Measurements from ENCODE around the gene APBB1.

APBB1 gene

DNA sequence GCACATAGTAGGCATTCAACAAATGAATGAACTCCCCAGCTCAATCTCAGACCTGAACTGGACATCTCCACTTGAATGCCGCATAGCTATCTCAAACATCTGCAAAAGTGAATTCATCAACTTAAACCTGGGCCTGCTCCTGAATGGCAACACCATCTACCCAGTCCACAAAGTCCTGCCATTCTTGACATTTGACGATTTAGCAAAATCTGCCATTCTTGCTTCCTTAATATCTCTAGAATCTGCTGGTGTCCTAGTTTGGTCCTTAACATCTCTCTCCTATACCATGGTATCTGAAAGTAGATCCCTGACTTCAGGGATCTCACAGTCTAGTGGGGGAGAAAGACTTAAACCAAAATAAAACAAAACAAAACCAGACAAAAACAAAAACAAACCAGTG lies 34.3 kb upstream of the APBB1 start:
- DNase-seq (ENCODE audit: low read depth in 1 of 2, low spot score in 1 of 2) = no peak
- Histone ChIP-seq H3K27me3 (ENCODE audit: insufficient read depth, poor library complexity, severe bottlenecking) (no peaks in the 10 kb centered on the region), H3K4me3 (replicated peaks; ENCODE audit: insufficient read depth, low read length) (no peak overlapping the region), H3K27ac (replicated peaks) (no peak overlapping the region)
- TF ChIP-seq POLR2AphosphoS5 (IDR thresholded peaks at IDR 0.05; ENCODE audit: low read depth) = no peak
- TF ChIP-seq SPI1 (IDR thresholded peaks at IDR 0.05; ENCODE audit: borderline replicate concordance, low read depth) = no peak
- no peak for TF ChIP-seq GABPA (IDR thresholded peaks at IDR 0.05; ENCODE audit: low read depth)
- TF ChIP-seq, protein P1, sequence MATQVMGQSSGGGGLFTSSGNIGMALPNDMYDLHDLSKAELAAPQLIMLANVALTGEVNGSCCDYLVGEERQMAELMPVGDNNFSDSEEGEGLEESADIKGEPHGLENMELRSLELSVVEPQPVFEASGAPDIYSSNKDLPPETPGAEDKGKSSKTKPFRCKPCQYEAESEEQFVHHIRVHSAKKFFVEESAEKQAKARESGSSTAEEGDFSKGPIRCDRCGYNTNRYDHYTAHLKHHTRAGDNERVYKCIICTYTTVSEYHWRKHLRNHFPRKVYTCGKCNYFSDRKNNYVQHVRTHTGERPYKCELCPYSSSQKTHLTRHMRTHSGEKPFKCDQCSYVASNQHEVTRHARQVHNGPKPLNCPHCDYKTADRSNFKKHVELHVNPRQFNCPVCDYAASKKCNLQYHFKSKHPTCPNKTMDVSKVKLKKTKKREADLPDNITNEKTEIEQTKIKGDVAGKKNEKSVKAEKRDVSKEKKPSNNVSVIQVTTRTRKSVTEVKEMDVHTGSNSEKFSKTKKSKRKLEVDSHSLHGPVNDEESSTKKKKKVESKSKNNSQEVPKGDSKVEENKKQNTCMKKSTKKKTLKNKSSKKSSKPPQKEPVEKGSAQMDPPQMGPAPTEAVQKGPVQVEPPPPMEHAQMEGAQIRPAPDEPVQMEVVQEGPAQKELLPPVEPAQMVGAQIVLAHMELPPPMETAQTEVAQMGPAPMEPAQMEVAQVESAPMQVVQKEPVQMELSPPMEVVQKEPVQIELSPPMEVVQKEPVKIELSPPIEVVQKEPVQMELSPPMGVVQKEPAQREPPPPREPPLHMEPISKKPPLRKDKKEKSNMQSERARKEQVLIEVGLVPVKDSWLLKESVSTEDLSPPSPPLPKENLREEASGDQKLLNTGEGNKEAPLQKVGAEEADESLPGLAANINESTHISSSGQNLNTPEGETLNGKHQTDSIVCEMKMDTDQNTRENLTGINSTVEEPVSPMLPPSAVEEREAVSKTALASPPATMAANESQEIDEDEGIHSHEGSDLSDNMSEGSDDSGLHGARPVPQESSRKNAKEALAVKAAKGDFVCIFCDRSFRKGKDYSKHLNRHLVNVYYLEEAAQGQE (IDR thresholded peaks at IDR 0.05; ENCODE audit: insufficient replicate concordance, low read depth) = no peak
- TF ChIP-seq, protein P2, sequence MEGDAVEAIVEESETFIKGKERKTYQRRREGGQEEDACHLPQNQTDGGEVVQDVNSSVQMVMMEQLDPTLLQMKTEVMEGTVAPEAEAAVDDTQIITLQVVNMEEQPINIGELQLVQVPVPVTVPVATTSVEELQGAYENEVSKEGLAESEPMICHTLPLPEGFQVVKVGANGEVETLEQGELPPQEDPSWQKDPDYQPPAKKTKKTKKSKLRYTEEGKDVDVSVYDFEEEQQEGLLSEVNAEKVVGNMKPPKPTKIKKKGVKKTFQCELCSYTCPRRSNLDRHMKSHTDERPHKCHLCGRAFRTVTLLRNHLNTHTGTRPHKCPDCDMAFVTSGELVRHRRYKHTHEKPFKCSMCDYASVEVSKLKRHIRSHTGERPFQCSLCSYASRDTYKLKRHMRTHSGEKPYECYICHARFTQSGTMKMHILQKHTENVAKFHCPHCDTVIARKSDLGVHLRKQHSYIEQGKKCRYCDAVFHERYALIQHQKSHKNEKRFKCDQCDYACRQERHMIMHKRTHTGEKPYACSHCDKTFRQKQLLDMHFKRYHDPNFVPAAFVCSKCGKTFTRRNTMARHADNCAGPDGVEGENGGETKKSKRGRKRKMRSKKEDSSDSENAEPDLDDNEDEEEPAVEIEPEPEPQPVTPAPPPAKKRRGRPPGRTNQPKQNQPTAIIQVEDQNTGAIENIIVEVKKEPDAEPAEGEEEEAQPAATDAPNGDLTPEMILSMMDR (IDR thresholded peaks at IDR 0.05; ENCODE audit: insufficient read depth, low read length) = no peak

DNA sequence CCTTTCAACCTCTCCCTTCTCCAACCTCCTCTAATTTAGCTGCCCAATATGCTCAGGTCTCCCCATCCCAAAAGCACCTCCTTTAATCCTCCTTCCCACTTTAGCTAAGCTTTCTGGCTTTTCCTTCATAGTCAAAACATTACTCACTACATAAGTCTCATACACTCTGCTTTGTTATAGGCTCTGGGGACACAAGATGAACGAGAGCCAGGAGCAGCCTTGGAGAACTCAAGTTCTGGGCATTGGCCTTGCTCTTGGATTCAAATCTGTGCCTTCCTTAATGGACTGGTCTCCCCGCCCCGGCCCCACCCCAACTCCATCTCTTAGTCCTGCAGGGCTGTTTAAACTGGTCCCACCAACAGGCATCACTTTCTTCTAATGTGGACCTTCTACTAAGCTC lies 33.3 kb upstream of the APBB1 start:
- no peaks in the 10 kb centered on the region for H3K27me3 ChIP-seq (ENCODE audit: insufficient read depth, poor library complexity, severe bottlenecking)
- TF ChIP-seq, protein P1 (IDR thresholded peaks at IDR 0.05; ENCODE audit: insufficient replicate concordance, low read depth) = no peak
- TF ChIP-seq POLR2AphosphoS5 (IDR thresholded peaks at IDR 0.05; ENCODE audit: low read depth) (no peak), SPI1 (IDR thresholded peaks at IDR 0.05; ENCODE audit: borderline replicate concordance, low read depth) (no peak), GABPA (IDR thresholded peaks at IDR 0.05; ENCODE audit: low read depth) (no peak)
- TF ChIP-seq, protein P2 (IDR thresholded peaks at IDR 0.05; ENCODE audit: insufficient read depth, low read length) = no peak
- no peak for DNase-seq (ENCODE audit: low read depth in 1 of 2, low spot score in 1 of 2)
- no peak overlapping the region for H3K4me3 ChIP-seq (replicated peaks; ENCODE audit: insufficient read depth, low read length)
- H3K27ac ChIP-seq (replicated peaks) = no peak overlapping the region

DNA sequence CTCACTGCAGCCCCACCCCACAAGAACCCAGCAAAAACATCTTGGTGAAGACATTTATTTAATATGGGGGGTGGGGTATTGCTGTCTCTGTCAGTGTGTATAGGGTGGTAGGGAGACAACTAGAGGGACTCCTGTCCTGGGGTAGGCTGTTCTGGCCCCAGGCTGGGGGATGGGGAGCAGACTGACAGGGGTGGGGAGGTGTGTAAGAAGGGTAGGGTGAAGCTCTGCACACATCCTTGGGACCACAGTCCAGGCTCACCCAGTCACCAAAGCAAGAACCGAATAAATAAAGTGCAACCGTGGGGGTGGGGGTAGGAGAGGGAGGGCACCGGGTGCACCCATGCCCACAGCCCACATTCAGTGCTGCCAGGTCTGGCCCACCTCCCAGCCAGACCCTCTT lies 29.7 kb upstream of the APBB1 start:
- TF ChIP-seq POLR2AphosphoS5 (IDR thresholded peaks at IDR 0.05; ENCODE audit: low read depth) (no peak), GABPA (IDR thresholded peaks at IDR 0.05; ENCODE audit: low read depth) (no peak), SPI1 (IDR thresholded peaks at IDR 0.05; ENCODE audit: borderline replicate concordance, low read depth) (no peak)
- TF ChIP-seq, protein P2 (IDR thresholded peaks at IDR 0.05; ENCODE audit: insufficient read depth, low read length) = no peak
- TF ChIP-seq, protein P1 (IDR thresholded peaks at IDR 0.05; ENCODE audit: insufficient replicate concordance, low read depth) = no peak
- no peaks in the 10 kb centered on the region for H3K27me3 ChIP-seq (ENCODE audit: insufficient read depth, poor library complexity, severe bottlenecking)
- H3K4me3 ChIP-seq (replicated peaks; ENCODE audit: insufficient read depth, low read length) = no peak overlapping the region
- H3K27ac ChIP-seq (replicated peaks) = no peak overlapping the region
- DNase-seq (ENCODE audit: low read depth in 1 of 2, low spot score in 1 of 2) = no peak
